Mucosa of descending colon (tissue), 3 donors: ENCODE results near the gene FTH1. TPM values are rescaled to one million over a fixed set of nuclear protein-coding genes. Genes with fewer than 3 reads are reported as not detected.

Source experiments
- ATAC-seq: fragments of 200-7000 bp; cut with Tn5 transposase; one replicate; pipeline ENCODE4 v1.9.1; 2020; ENCODE audit warnings: mild to moderate bottlenecking, moderate library complexity
- DNase-seq, 3 donors: peaks; one replicate each; pipeline ENCODE4 v3.0.0-alpha.2; 2020
- H3K36me3 ChIP-seq: fragments of 200-600 bp; one replicate; pipeline ENCODE4 v1.8.0; 2021; ENCODE audit warnings: low read depth, mild to moderate bottlenecking
- H3K4me1 ChIP-seq: fragments of 200-600 bp; one replicate; pipeline ENCODE4 v1.8.0; 2021; ENCODE audit warnings: low read depth, mild to moderate bottlenecking
- H3K4me3 ChIP-seq: fragments of 200-600 bp; one replicate; pipeline ENCODE4 v1.8.0; 2021; ENCODE audit warnings: mild to moderate bottlenecking
- H3K9me3 ChIP-seq: fragments of 200-600 bp; one replicate; pipeline ENCODE4 v1.8.0; 2021; ENCODE audit warnings: mild to moderate bottlenecking
- CTCF ChIP-seq: fragments of 200-600 bp; IDR thresholded peaks from one replicate; pipeline ENCODE4 v1.8.0; 2022; ENCODE audit warnings: antibody characterized with exemption, mild to moderate bottlenecking
- intact Hi-C, 2 donors: fragments of 100-400 bp; cut with DNase I in 1 of 2; cut with micrococcal nuclease in 1 of 2; formaldehyde crosslinking; loops; one replicate each; pipeline versions ENCODE4 v1.11.0 to v1.11.1; 2022; cut with DNase I, micrococcal nuclease
- total RNA-seq, 3 donors: library from RNA; stranded (reverse); fragmentation: NEBNext Ultra II Directional in 2 of 3; extraction: Animal tissue kit (Norgen Biotek cat#: 25700) in 2 of 3; gene quantifications; one replicate each; pipeline versions ENCODE4 v1.2.1 to v1.2.4, GENCODE V29; 2021 to 2023
- donor health status: DM: no; HTN: no; CAD: no; lungs with moderate emphysema.
- donor health status: DM: no; HTN: no; CAD: no.
- donor health status: DM: no; HTN: yes; CAD: no.

FTH1 gene
- total RNA-seq, 3 donors from 2014 or later: 3,081 to 6,795 (median 5,370) TPM

- Histone ChIP-seq H3K36me3 (no peaks in the 10 kb centered on the region), H3K9me3 (peaks cover 9% of the 10 kb centered on the region), H3K4me1 (peaks cover 13% of the 10 kb centered on the region), H3K4me3 (no peak overlapping the region)
- no peak for TF ChIP-seq CTCF
- DNase-seq (peak; percentile 70 to 85 (median 79)), ATAC-seq (peak; percentile 91)
- intact Hi-C loops: no loop called here
Observed at GRCh38 chr11:62001450-62002191, 34.2 kb upstream of the FTH1 start.

GRCh38 chr11:62000539-62001446 lies 33.4 kb upstream of the FTH1 start:
- ATAC-seq (peak; percentile 7), DNase-seq (peak in 1 of 3 donors; percentile 43)

GRCh38 chr11:61999141-61999975 lies 31.9 kb upstream of the FTH1 start:
- no peak for ATAC-seq
- no peak for DNase-seq
- peaks cover 9% of the 10 kb centered on the region for H3K9me3 ChIP-seq
- TF ChIP-seq CTCF: no peak
- H3K4me3 ChIP-seq: no peak overlapping the region
- no peaks in the 10 kb centered on the region for H3K36me3 ChIP-seq
- intact Hi-C loops: no loop called here
- peaks cover 13% of the 10 kb centered on the region for H3K4me1 ChIP-seq

More at GRCh38 chr11:62000539-62001446, 33.4 kb upstream of the FTH1 start:
- H3K4me3 ChIP-seq: no peak overlapping the region
- H3K9me3 ChIP-seq: peaks cover 9% of the 10 kb centered on the region
- no peaks in the 10 kb centered on the region for H3K36me3 ChIP-seq
- TF ChIP-seq CTCF: no peak
- intact Hi-C loops: no loop called here
- peaks cover 13% of the 10 kb centered on the region for H3K4me1 ChIP-seq

- intact Hi-C loops: no loop called here
- Histone ChIP-seq H3K4me3 (no peak overlapping the region), H3K9me3 (peaks cover 9% of the 10 kb centered on the region), H3K36me3 (no peaks in the 10 kb centered on the region), H3K4me1 (peaks cover 10% of the 10 kb centered on the region)
- no peak for ATAC-seq
- TF ChIP-seq CTCF: no peak
- DNase-seq: peak in 1 of 3 donors; percentile 17
Observed at GRCh38 chr11:61996933-61997332, 29.5 kb upstream of the FTH1 start.

- Histone ChIP-seq H3K4me3 (no peak overlapping the region), H3K9me3 (peaks cover 9% of the 10 kb centered on the region), H3K36me3 (no peaks in the 10 kb centered on the region), H3K4me1 (no peaks in the 10 kb centered on the region)
- intact Hi-C loops: no loop called here
- no peak for ATAC-seq
- TF ChIP-seq CTCF: no peak
- DNase-seq: no peak
Observed at GRCh38 chr11:61994981-61995380, 27.5 kb upstream of the FTH1 start.
